Measurements from ENCODE around the gene TVP23B. TPM values are rescaled to one million over a fixed set of nuclear protein-coding genes. Genes with fewer than 3 reads are reported as not detected.
A peak's percentile ranks its signal among the peaks of the same experiment; 100 is the strongest.
"Not testable (repeated sequence)": the region's sequence is repeated elsewhere in the genome, so short reads cannot be mapped to it uniquely, and the experiment has no call there.

TVP23B gene
- total RNA-seq, result 20.1 TPM
- polyA plus RNA-seq, result 10 to 100 TPM; 32.6 to 56.4 (median 40.1) TPM

DNA sequence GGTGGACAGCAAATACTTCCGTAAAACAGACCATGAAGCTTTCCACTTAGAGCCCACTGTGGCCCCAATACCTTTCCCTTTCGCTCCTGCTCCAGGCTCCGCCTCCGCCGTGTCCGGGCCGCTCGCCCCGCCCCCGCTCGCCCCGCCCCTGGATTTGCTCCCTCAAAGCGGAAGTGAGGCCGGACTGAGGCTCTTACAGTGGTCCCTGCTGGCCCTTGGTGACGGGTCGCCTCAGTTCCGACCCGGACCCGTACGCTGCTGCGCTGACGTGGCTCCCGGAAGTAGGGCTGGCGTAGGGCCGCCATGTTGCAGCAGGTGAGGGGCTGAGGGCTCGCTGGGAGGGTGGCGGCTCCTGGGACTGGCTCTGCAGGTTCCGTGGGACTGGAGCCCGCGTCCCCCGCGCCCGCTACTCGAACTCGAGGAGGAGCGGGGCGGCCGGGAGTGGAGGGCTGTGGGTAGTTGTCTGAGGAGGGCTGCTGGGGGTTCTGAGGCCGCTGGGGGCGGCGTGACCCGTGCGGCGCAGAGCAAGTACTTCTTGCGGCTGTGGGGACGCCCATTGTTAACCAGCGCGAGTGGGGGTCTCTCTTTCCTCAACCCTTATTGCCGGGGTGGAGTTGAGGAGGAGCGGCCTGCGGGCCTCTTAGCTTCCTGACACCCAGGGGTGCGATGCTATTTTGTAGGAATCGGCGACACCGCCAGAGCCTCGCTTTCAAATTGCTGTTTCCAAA, at the start of gene TVP23B:
TSS of gene TVP23B (plus strand) at position 193 of the 728 bp plus-strand sequence. CDS start at position 304, 111 bp downstream.
- peak within 1 kb of the TSS; percentile 69 for H3K4me3 ChIP-seq (ENCODE audit: low read depth, low read length)
- not testable (repeated sequence) for H3K27me3 ChIP-seq (ENCODE audit: control insufficient read depth, insufficient read depth, low read length)
- peak; percentile 99 for ATAC-seq (ENCODE audit: low read depth in 2 of 2)

DNA sequence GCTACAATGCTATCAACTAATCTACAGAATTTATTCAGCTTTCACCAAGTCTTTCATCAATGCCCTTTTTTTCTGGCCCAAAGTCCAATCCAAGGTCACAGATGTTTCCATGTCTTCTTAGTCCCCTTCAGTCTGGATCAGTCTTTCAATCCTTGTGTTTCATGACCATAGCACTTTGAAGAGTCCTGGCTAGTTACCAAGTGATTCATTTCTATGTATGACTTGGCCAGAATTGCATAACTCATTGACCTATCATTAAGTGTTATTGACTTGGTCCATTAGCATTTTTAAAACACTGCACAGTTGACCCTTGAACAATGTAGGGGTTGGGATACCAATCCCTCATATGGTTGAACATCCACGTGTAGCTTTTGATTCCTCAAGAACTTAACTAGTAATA, 48.5 kb upstream of the TVP23B start:
- not testable (repeated sequence) for H3K9me3 ChIP-seq (ENCODE audit: control insufficient read depth in 2 of 2, low read length in 2 of 2); H3K4me3 Mint-ChIP-seq; H3K36me3 Mint-ChIP-seq; H3K36me3 ChIP-seq (ENCODE audit: control insufficient read depth, insufficient read depth, low read length); ATAC-seq (ENCODE audit: low read depth in 2 of 2); H3K4me3 ChIP-seq (ENCODE audit: low read depth, low read length); H3K27ac ChIP-seq (ENCODE audit: insufficient read depth, low read length, poor library complexity, severe bottlenecking); H3K27ac Mint-ChIP-seq; H3K9me3 Mint-ChIP-seq; H3K4me1 ChIP-seq (ENCODE audit: control insufficient read depth, insufficient read depth, low read length, poor library complexity, severe bottlenecking); H3K27me3 Mint-ChIP-seq; H3K27me3 ChIP-seq (ENCODE audit: control insufficient read depth, insufficient read depth, low read length); H3K4me1 Mint-ChIP-seq; DNase-seq

More for the DNA sequence above, at the start of gene TVP23B:
- H3K27ac Mint-ChIP-seq, result peak within 1 kb of the TSS; percentile 89 to 97 (median 93)
- peak within 1 kb of the TSS; percentile 88 for H3K27ac ChIP-seq (ENCODE audit: insufficient read depth, low read length, poor library complexity, severe bottlenecking)
- peak; percentile 86 to 97 (median 90) for DNase-seq
- not testable (repeated sequence) for H3K27me3 Mint-ChIP-seq; H3K9me3 Mint-ChIP-seq; H3K9me3 ChIP-seq (ENCODE audit: control insufficient read depth in 2 of 2, low read length in 2 of 2); H3K4me1 ChIP-seq (ENCODE audit: control insufficient read depth, insufficient read depth, low read length, poor library complexity, severe bottlenecking); H3K36me3 ChIP-seq (ENCODE audit: control insufficient read depth, insufficient read depth, low read length); H3K36me3 Mint-ChIP-seq
- H3K4me3 Mint-ChIP-seq, result peak within 1 kb of the TSS; percentile 92 to 100 (median 92)
- H3K4me1 Mint-ChIP-seq, result peaks cover 4 to 33% (median 16%) of the 10 kb centered on the region in 4 donors

DNA sequence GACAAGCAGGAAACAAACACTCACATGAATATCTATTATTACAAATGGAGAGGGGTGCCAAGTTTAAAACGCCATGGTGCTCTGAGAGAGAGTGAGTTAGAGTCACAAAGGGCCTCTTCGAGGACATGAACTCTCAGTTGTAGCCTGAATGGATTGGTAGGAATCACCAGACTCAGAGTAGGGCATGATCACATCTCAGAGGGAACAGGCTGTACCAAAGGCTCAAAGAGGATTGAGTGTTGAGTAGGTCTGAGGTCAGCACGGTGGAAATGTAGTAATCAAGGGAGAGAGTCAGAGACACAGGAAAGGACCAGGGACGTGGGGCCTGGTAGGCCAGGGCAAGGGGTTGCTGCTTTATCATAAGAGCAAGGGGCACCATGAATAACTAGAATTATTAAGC, 47.6 kb upstream of the TVP23B start:
- H3K27ac ChIP-seq (ENCODE audit: insufficient read depth, low read length, poor library complexity, severe bottlenecking); ATAC-seq (ENCODE audit: low read depth in 2 of 2); H3K27me3 ChIP-seq (ENCODE audit: control insufficient read depth, insufficient read depth, low read length); H3K9me3 Mint-ChIP-seq; H3K4me3 Mint-ChIP-seq; H3K27ac Mint-ChIP-seq; H3K27me3 Mint-ChIP-seq; H3K36me3 ChIP-seq (ENCODE audit: control insufficient read depth, insufficient read depth, low read length); H3K4me3 ChIP-seq (ENCODE audit: low read depth, low read length); H3K4me1 ChIP-seq (ENCODE audit: control insufficient read depth, insufficient read depth, low read length, poor library complexity, severe bottlenecking); H3K36me3 Mint-ChIP-seq; DNase-seq; H3K4me1 Mint-ChIP-seq; H3K9me3 ChIP-seq (ENCODE audit: control insufficient read depth in 2 of 2, low read length in 2 of 2): not testable (repeated sequence)

DNA sequence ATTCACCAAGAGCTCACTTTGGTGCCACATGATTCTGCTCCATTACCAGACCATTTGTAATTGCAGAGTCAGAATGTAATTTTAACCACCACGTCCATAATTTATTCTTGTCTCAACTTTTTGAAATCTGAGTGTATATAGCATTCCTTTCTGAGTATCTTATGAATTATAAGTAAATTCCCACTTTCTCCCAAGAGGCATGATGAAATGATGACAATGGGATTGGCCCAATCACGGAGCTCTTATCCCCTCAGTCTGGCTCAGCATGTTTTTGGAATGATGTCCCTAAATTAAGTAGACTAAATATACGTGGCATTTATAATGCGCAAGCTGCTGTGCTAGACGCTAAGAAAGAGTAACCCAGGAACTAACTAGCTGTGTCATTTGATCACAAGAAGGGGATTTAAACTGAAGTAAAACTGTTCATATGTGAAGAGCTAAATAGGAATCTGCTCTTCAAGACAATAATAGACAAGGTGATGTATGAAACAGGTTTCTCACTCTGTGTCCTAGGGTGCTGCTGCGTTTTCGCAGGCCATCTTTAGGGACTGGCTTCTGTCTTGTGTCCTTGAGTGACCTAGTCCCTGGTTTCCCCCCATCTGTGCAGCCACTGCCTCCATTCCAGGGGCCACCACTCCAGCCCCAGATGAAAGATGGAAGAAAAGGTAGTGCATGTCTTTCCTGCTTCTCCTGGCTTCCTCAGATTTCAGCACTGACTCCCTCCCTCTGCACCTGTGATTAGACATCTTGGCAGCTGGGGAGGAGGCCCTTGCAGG, 41.2 kb upstream of the TVP23B start:
- not testable (repeated sequence) for H3K9me3 ChIP-seq (ENCODE audit: control insufficient read depth in 2 of 2, low read length in 2 of 2); H3K27ac ChIP-seq (ENCODE audit: insufficient read depth, low read length, poor library complexity, severe bottlenecking); H3K27me3 Mint-ChIP-seq; DNase-seq; ATAC-seq (ENCODE audit: low read depth in 2 of 2); H3K36me3 ChIP-seq (ENCODE audit: control insufficient read depth, insufficient read depth, low read length); H3K4me1 Mint-ChIP-seq; H3K4me3 Mint-ChIP-seq; H3K27me3 ChIP-seq (ENCODE audit: control insufficient read depth, insufficient read depth, low read length); H3K4me3 ChIP-seq (ENCODE audit: low read depth, low read length); H3K36me3 Mint-ChIP-seq; H3K4me1 ChIP-seq (ENCODE audit: control insufficient read depth, insufficient read depth, low read length, poor library complexity, severe bottlenecking); H3K9me3 Mint-ChIP-seq; H3K27ac Mint-ChIP-seq

DNA sequence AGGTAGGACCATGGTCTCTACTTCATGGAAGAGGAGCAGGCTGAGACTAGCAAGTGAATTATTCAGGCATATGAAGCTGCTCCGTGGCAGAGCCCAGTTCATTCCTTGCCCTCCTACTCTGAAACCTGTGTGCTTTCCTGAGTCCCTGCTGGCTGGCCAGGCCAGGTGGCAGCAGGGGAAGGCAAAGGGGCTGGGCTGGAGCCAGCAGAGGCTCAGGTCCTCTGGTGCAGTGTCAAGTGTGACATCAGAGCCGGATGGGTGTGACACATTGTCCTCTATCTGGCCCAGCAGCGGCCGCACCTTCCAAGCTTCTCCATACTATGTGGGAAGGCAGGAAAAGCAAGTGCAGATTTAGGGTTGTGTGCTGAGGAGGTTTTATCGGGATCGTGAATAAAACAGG, 39.8 kb upstream of the TVP23B start:
- not testable (repeated sequence) for ATAC-seq (ENCODE audit: low read depth in 2 of 2); H3K27me3 ChIP-seq (ENCODE audit: control insufficient read depth, insufficient read depth, low read length); H3K36me3 Mint-ChIP-seq; H3K4me1 Mint-ChIP-seq; H3K4me3 ChIP-seq (ENCODE audit: low read depth, low read length); H3K27ac Mint-ChIP-seq; H3K9me3 ChIP-seq (ENCODE audit: control insufficient read depth in 2 of 2, low read length in 2 of 2); H3K4me1 ChIP-seq (ENCODE audit: control insufficient read depth, insufficient read depth, low read length, poor library complexity, severe bottlenecking); DNase-seq; H3K27ac ChIP-seq (ENCODE audit: insufficient read depth, low read length, poor library complexity, severe bottlenecking); H3K4me3 Mint-ChIP-seq; H3K9me3 Mint-ChIP-seq; H3K27me3 Mint-ChIP-seq; H3K36me3 ChIP-seq (ENCODE audit: control insufficient read depth, insufficient read depth, low read length)

DNA sequence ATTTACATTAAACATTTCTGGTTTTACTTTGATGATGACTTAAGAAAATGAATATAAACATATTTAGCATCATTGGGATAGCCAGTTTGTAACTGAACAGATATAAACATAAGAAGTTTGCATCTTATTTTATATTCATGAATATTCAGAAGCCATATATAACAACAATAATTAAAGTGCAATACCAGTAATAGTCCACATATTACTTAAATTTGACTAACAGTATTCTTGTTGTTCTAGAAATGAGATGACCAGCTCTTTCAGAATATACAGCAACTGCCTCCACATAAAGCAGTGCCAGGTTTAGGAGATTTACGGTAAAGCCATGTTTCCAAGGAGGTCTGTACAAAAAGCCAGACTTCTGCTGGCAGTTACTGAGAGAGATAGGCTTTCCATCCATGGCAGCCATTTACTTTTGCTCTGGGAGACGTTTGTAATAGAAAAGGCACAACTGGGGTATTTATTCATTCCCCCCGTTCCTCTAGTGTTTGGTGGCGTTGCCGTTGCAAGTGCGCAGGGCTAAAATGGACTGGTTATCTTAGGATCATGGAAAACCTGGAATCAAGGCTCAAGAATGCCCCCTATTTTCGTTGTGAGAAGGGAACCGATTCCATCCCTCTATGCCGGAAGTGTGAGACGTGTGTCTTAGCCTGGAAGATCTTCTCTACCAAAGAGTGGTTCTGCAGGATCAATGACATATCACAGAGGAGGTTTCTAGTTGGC, 37.1 kb upstream of the TVP23B start, which contains the start of gene FBXW10:
TSS of gene FBXW10 (plus strand) at position 356 of the 723 bp plus-strand sequence. CDS start at position 547, 191 bp downstream.
- H3K4me1 ChIP-seq (ENCODE audit: control insufficient read depth, insufficient read depth, low read length, poor library complexity, severe bottlenecking); ATAC-seq (ENCODE audit: low read depth in 2 of 2); H3K9me3 Mint-ChIP-seq; H3K27ac ChIP-seq (ENCODE audit: insufficient read depth, low read length, poor library complexity, severe bottlenecking); H3K27me3 Mint-ChIP-seq; H3K4me3 ChIP-seq (ENCODE audit: low read depth, low read length); H3K36me3 Mint-ChIP-seq; H3K27me3 ChIP-seq (ENCODE audit: control insufficient read depth, insufficient read depth, low read length); H3K36me3 ChIP-seq (ENCODE audit: control insufficient read depth, insufficient read depth, low read length); H3K4me3 Mint-ChIP-seq; H3K4me1 Mint-ChIP-seq; DNase-seq; H3K9me3 ChIP-seq (ENCODE audit: control insufficient read depth in 2 of 2, low read length in 2 of 2): not testable (repeated sequence)
- H3K27ac Mint-ChIP-seq, result peak within 1 kb of the TSS in 1 of 3 donors; percentile 14

DNA sequence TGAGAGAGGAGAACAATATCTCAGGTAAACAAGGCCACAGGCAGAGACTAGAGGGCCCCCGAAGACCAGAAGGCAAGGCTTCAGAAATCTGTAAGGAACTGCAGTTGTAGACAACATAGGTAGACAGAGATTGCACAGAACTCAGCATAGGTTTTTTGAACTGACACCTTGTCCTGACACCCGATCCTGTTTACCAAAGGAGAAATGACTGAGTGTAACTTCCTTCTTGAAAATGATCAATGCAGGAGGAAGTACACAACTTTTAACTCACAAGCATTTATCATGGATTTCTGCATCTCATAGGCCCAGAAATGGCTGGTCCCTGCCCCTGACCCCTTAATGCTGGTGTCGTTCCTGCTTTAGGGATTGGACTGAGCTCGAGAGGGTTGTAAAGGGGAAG, 36.3 kb upstream of the TVP23B start:
- H3K4me3 ChIP-seq (ENCODE audit: low read depth, low read length); H3K27ac Mint-ChIP-seq; H3K36me3 ChIP-seq (ENCODE audit: control insufficient read depth, insufficient read depth, low read length); H3K9me3 ChIP-seq (ENCODE audit: control insufficient read depth in 2 of 2, low read length in 2 of 2); DNase-seq; H3K27me3 ChIP-seq (ENCODE audit: control insufficient read depth, insufficient read depth, low read length); H3K27me3 Mint-ChIP-seq; H3K4me1 Mint-ChIP-seq; H3K9me3 Mint-ChIP-seq; H3K36me3 Mint-ChIP-seq; H3K4me3 Mint-ChIP-seq; H3K4me1 ChIP-seq (ENCODE audit: control insufficient read depth, insufficient read depth, low read length, poor library complexity, severe bottlenecking); ATAC-seq (ENCODE audit: low read depth in 2 of 2); H3K27ac ChIP-seq (ENCODE audit: insufficient read depth, low read length, poor library complexity, severe bottlenecking): not testable (repeated sequence)

All from CD4-positive, CD25-positive, alpha-beta regulatory T cell (primary cell).